ENCODE results near the gene MPHOSPH10. TPM values are rescaled to one million over a fixed set of nuclear protein-coding genes. Genes with fewer than 3 reads are reported as not detected.

Gene MPHOSPH10
- total and polyA plus RNA-seq, 9 donors = 19.9 to 38.8 (median 28.9) TPM

- H3K27me3 ChIP-seq = no peaks in the 10 kb centered on the region
- intact Hi-C loops (cut with DNase I) = no loop called here
- H3K9me3 ChIP-seq = no peaks in the 10 kb centered on the region
- TF ChIP-seq EP300 (IDR thresholded peaks at IDR 0.05) = no peak
- no peak for TF ChIP-seq POLR2A (IDR thresholded peaks at IDR 0.05)
- TF ChIP-seq CTCF (IDR thresholded peaks at IDR 0.05) = no peak
- no peaks in the 10 kb centered on the region for H3K36me3 ChIP-seq
- H3K27ac ChIP-seq = no peak overlapping the region
- DNase-seq = no peak
- H3K4me1 ChIP-seq (ENCODE audit: insufficient read depth) = no peaks in the 10 kb centered on the region
- WGBS, 3 donors = 70 to 80% (median 80%) methylated on average over 2 of the region's 2 CpGs
- no peak overlapping the region for H3K4me3 ChIP-seq
Measured at GRCh38 chr2:71108091-71108490, 22.3 kb upstream of the MPHOSPH10 start.

GRCh38 chr2:71113843-71114242, 16.6 kb upstream of the MPHOSPH10 start:
- no peaks in the 10 kb centered on the region for H3K36me3 ChIP-seq
- WGBS, 3 donors = 89 to 94% (median 93%) methylated on average over 1 of the region's 1 CpG
- no peak for DNase-seq
- H3K4me3 ChIP-seq = no peak overlapping the region
- intact Hi-C loops (cut with DNase I) = no loop called here
- no peaks in the 10 kb centered on the region for H3K4me1 ChIP-seq (ENCODE audit: insufficient read depth)
- H3K27me3 ChIP-seq = no peaks in the 10 kb centered on the region
- H3K9me3 ChIP-seq = no peaks in the 10 kb centered on the region
- TF ChIP-seq POLR2A (IDR thresholded peaks at IDR 0.05) (no peak), EP300 (IDR thresholded peaks at IDR 0.05) (no peak), CTCF (IDR thresholded peaks at IDR 0.05) (no peak)
- no peak overlapping the region for H3K27ac ChIP-seq

- DNase-seq = no peak
- Histone ChIP-seq H3K27me3 (no peaks in the 10 kb centered on the region), H3K4me3 (no peak overlapping the region), H3K36me3 (no peaks in the 10 kb centered on the region), H3K9me3 (no peaks in the 10 kb centered on the region), H3K4me1 (ENCODE audit: insufficient read depth) (no peaks in the 10 kb centered on the region), H3K27ac (no peak overlapping the region)
- intact Hi-C loops (cut with DNase I) = no loop called here
- TF ChIP-seq POLR2A (IDR thresholded peaks at IDR 0.05) (no peak), EP300 (IDR thresholded peaks at IDR 0.05) (no peak), CTCF (IDR thresholded peaks at IDR 0.05) (no peak)
Measured at GRCh38 chr2:71117063-71117462, 13.4 kb upstream of the MPHOSPH10 start.

GRCh38 chr2:71120195-71120594, 10.2 kb upstream of the MPHOSPH10 start:
- Histone ChIP-seq H3K27ac (no peak overlapping the region), H3K4me3 (no peak overlapping the region), H3K4me1 (ENCODE audit: insufficient read depth) (no peaks in the 10 kb centered on the region), H3K36me3 (no peaks in the 10 kb centered on the region), H3K27me3 (no peaks in the 10 kb centered on the region), H3K9me3 (no peaks in the 10 kb centered on the region)
- TF ChIP-seq EP300 (IDR thresholded peaks at IDR 0.05) (no peak), CTCF (IDR thresholded peaks at IDR 0.05) (no peak), POLR2A (IDR thresholded peaks at IDR 0.05) (no peak)
- 79 to 90% (median 89%) methylated on average over 6 of the region's 6 CpGs for WGBS, 3 donors
- DNase-seq = no peak
- intact Hi-C loops (cut with DNase I) = no loop called here

GRCh38 chr2:71121479-71121878, 9.0 kb upstream of the MPHOSPH10 start:
- Histone ChIP-seq H3K4me1 (ENCODE audit: insufficient read depth) (no peaks in the 10 kb centered on the region), H3K27me3 (no peaks in the 10 kb centered on the region), H3K9me3 (no peaks in the 10 kb centered on the region), H3K36me3 (no peaks in the 10 kb centered on the region), H3K4me3 (no peak overlapping the region), H3K27ac (no peak overlapping the region)
- TF ChIP-seq CTCF (IDR thresholded peaks at IDR 0.05) (no peak), EP300 (IDR thresholded peaks at IDR 0.05) (no peak), POLR2A (IDR thresholded peaks at IDR 0.05) (no peak)
- intact Hi-C loops (cut with DNase I) = no loop called here
- DNase-seq = no peak
- 95 to 100% (median 100%) methylated on average over 1 of the region's 1 CpG for WGBS, 3 donors
